CD14-positive monocyte (primary cell): ENCODE results near the gene THEMIS. TPM values are rescaled to one million over a fixed set of nuclear protein-coding genes. Genes with fewer than 3 reads are reported as not detected.

Experiments
- DNase-seq, 3 donors: peaks; one replicate each; pipeline ENCODE4 v3.0.0-alpha.2; 2011 to 2022
- H2AFZ ChIP-seq: 2 replicates; pipeline ENCODE4 v1.6.0; 2012; ENCODE audit warnings: mild to moderate bottlenecking, low read depth, low read length, inconsistent platforms; ENCODE audit not compliant: insufficient read depth, poor library complexity, severe bottlenecking
- H3K27ac ChIP-seq, 2 donors: 1 replicate in 1 of 2; 2 replicates in 1 of 2; pipeline ENCODE4 v1.5.1; 2012 to 2013; ENCODE audit warnings: low read length in 2 of 2, control low read depth in 1 of 2, inconsistent platforms in 1 of 2, low read depth in 1 of 2, mild to moderate bottlenecking in 1 of 2
- H3K27me3 ChIP-seq, 2 donors: one replicate each; pipeline versions ENCODE4 v1.6.0 to v1.6.1; 2011 to 2013; ENCODE audit warnings: low read length in 2 of 2; ENCODE audit not compliant: control insufficient read depth in 2 of 2, insufficient read depth in 2 of 2
- H3K36me3 ChIP-seq, 2 donors: replicated peaks in 1 of 2; 1 replicate in 1 of 2; 2 replicates in 1 of 2; pipeline versions ENCODE4 v1.5.1 to v1.6.1; 2012 to 2013; ENCODE audit warnings: low read length in 2 of 2, control low read depth in 1 of 2, inconsistent platforms in 1 of 2, mild to moderate bottlenecking in 1 of 2; ENCODE audit not compliant: insufficient read depth in 2 of 2, control insufficient read depth in 1 of 2
- H3K4me1 ChIP-seq, 2 donors: 1 replicate in 1 of 2; 2 replicates in 1 of 2; pipeline versions ENCODE4 v1.5.1 to v1.6.1; 2012 to 2013; ENCODE audit warnings: low read length in 2 of 2, control low read depth in 1 of 2, inconsistent platforms in 1 of 2, mild to moderate bottlenecking in 1 of 2, moderate library complexity in 1 of 2; ENCODE audit not compliant: insufficient read depth in 2 of 2, control insufficient read depth in 1 of 2
- H3K4me2 ChIP-seq: replicated peaks from 2 replicates; pipeline ENCODE3; 2012; ENCODE audit warnings: low read length, moderate library complexity, mild to moderate bottlenecking; ENCODE audit not compliant: poor library complexity, severe bottlenecking; ENCODE audit errors: extremely low read depth
- H3K4me3 ChIP-seq, 3 experiments: fragments of 200-600 bp in 1 of 3; sonication (generic) in 1 of 3; replicated peaks in 1 of 3; 1 replicate in 2 of 3; 2 replicates in 1 of 3; pipeline ENCODE4 v1.5.1; 2011 to 2013; ENCODE audit warnings: low read length in 3 of 3, mild to moderate bottlenecking in 3 of 3, control low read depth in 2 of 3, low read depth in 2 of 3, inconsistent platforms in 1 of 3, moderate library complexity in 1 of 3
- H3K79me2 ChIP-seq: 2 replicates; pipeline ENCODE4 v1.6.0; 2012; ENCODE audit warnings: mild to moderate bottlenecking, control low read depth, inconsistent platforms, low read length, moderate library complexity; ENCODE audit not compliant: insufficient read depth
- H3K9ac ChIP-seq: 2 replicates; pipeline ENCODE4 v1.6.0; 2017; ENCODE audit warnings: low read length, mild to moderate bottlenecking; ENCODE audit not compliant: insufficient read depth, poor library complexity, severe bottlenecking
- H3K9me3 ChIP-seq, 2 donors: replicated peaks in 1 of 2; 1 replicate in 1 of 2; 2 replicates in 1 of 2; pipeline versions ENCODE4 v1.5.1 to v1.6.1; 2012 to 2013; ENCODE audit warnings: low read length in 2 of 2, control low read depth in 1 of 2; ENCODE audit not compliant: control insufficient read depth in 1 of 2, insufficient read depth in 1 of 2
- H4K20me1 ChIP-seq: 2 replicates; pipeline ENCODE4 v1.6.0; 2012; ENCODE audit warnings: mild to moderate bottlenecking, low read length, control low read depth, moderate library complexity; ENCODE audit not compliant: insufficient read depth
- H3K27ac Mint-ChIP-seq, 7 donors: one replicate each; pipeline ENCODE4 v1.8.0; 2020; ENCODE audit warnings: mild to moderate bottlenecking in 7 of 7, mixed read lengths in 7 of 7, moderate library complexity in 6 of 7, inconsistent platforms in 2 of 7
- H3K27me3 Mint-ChIP-seq, 3 donors: one replicate each; pipeline ENCODE4 v1.8.0; 2021 to 2022; ENCODE audit warnings: low read depth in 3 of 3, mild to moderate bottlenecking in 3 of 3, mixed read lengths in 3 of 3, moderate library complexity in 3 of 3, inconsistent platforms in 1 of 3
- H3K36me3 Mint-ChIP-seq, 2 donors: one replicate each; pipeline ENCODE4 v1.8.0; 2020; ENCODE audit warnings: mixed read lengths in 2 of 2, inconsistent platforms in 1 of 2, mild to moderate bottlenecking in 1 of 2
- H3K4me1 Mint-ChIP-seq: one replicate; pipeline ENCODE4 v1.8.0; 2020; ENCODE audit warnings: mild to moderate bottlenecking, mixed read lengths
- H3K4me3 Mint-ChIP-seq, 2 donors: one replicate each; pipeline ENCODE4 v1.8.0; 2020; ENCODE audit warnings: mild to moderate bottlenecking in 2 of 2, mixed read lengths in 2 of 2, moderate library complexity in 1 of 2
- H3K9me3 Mint-ChIP-seq, 7 donors: one replicate each; pipeline ENCODE4 v1.8.0; 2020 to 2022; ENCODE audit warnings: mixed read lengths in 7 of 7, mild to moderate bottlenecking in 6 of 7, moderate library complexity in 6 of 7, inconsistent platforms in 2 of 7
- CTCF ChIP-seq: fragments of 200-600 bp; IDR thresholded peaks from one replicate; pipeline ENCODE4 v1.8.0; 2022; ENCODE audit warnings: antibody characterized with exemption, mild to moderate bottlenecking
- WGBS: methylation state at CpG from one replicate; pipeline ENCODE4 v1.1.5; 2013; ENCODE audit warnings: missing lambda C conversion rate; ENCODE audit not compliant: insufficient coverage; 5-methylcytosine and 5-hydroxymethylcytosine counted together
- intact Hi-C, 2 donors: fragments of 100-400 bp; cut with micrococcal nuclease; formaldehyde crosslinking; loops; one replicate each; pipeline versions ENCODE4 v1.15.0 to v1.15.1; 2023
- polyA plus RNA-seq, 3 donors: library from polyadenylated mRNA; depleted of rRNA in 1 of 3; unstranded in 2 of 3; stranded (reverse) in 1 of 3; fragments of 300-500 nt in 2 of 3; fragments of >200 nt in 1 of 3; fragmentation: Illumina TruSeq in 2 of 3; gene quantifications; 1 replicate in 2 of 3; 2 replicates in 1 of 3; pipeline ENCODE4 v1.2.3, GENCODE V29; 2012 to 2021

THEMIS gene
- polyA plus RNA-seq, 3 donors = 0.13 to 0.16 TPM; not detected in 1

- H3K4me3 Mint-ChIP-seq = no peak overlapping the region
Measured at GRCh38 chr6:127923135-127923534, 22.3 kb upstream of the THEMIS start.

GRCh38 chr6:127921982-127922381 is 21.1 kb upstream of the THEMIS start:
- Histone ChIP-seq H3K4me3 (no peak overlapping the region), H3K27me3 (no peaks in the 10 kb centered on the region), H3K79me2 (no peaks in the 10 kb centered on the region), H3K36me3 (no peaks in the 10 kb centered on the region), H2AFZ (no peak overlapping the region), H3K4me2 (no peak overlapping the region), H4K20me1 (no peaks in the 10 kb centered on the region), H3K9ac (no peak overlapping the region), H3K27ac (no peak overlapping the region), H3K9me3 (peaks cover 4 to 11% of the 10 kb centered on the region in 2 donors), H3K4me1 (no peaks in the 10 kb centered on the region)
- Mint-ChIP-seq H3K27me3 (no peaks in the 10 kb centered on the region), H3K36me3 (no peaks in the 10 kb centered on the region), H3K9me3 (peaks cover 4 to 17% (median 12%) of the 10 kb centered on the region in 7 donors), H3K27ac (no peak overlapping the region), H3K4me3 (no peak overlapping the region), H3K4me1 (no peaks in the 10 kb centered on the region)
- WGBS = 100% methylated on average over 4 of the region's 6 CpGs
- no peak for DNase-seq
- intact Hi-C loops = no loop called here
- no peak for TF ChIP-seq CTCF

More at GRCh38 chr6:127923135-127923534, 22.3 kb upstream of the THEMIS start:
- Histone ChIP-seq H3K4me1 (no peaks in the 10 kb centered on the region), H3K36me3 (no peaks in the 10 kb centered on the region), H3K27ac (no peak overlapping the region), H3K27me3 (no peaks in the 10 kb centered on the region), H3K79me2 (no peaks in the 10 kb centered on the region), H3K4me3 (no peak overlapping the region), H4K20me1 (no peaks in the 10 kb centered on the region), H3K9me3 (peaks cover 4 to 11% of the 10 kb centered on the region in 2 donors), H2AFZ (no peak overlapping the region), H3K9ac (no peak overlapping the region), H3K4me2 (no peak overlapping the region)
- H3K27ac Mint-ChIP-seq = no peak overlapping the region
- no peaks in the 10 kb centered on the region for H3K36me3 Mint-ChIP-seq
- no peak for DNase-seq
- no peak for TF ChIP-seq CTCF
- H3K4me1 Mint-ChIP-seq = no peaks in the 10 kb centered on the region
- intact Hi-C loops = no loop called here
- no CpG with 5 or more reads among the region's 2 CpGs for WGBS
- H3K9me3 Mint-ChIP-seq = peaks cover 7 to 24% (median 16%) of the 10 kb centered on the region in 7 donors
- peaks cover 0 to 2% (median 2%) of the 10 kb centered on the region in 3 donors for H3K27me3 Mint-ChIP-seq
